Colonic mucosa (tissue), 4 donors: ENCODE results near the gene ZNF592. TPM values are rescaled to one million over a fixed set of nuclear protein-coding genes. Genes with fewer than 3 reads are reported as not detected.

Source experiments
- DNase-seq: peaks from one replicate; pipeline ENCODE4 v3.0.0-alpha.2; 2020
- H3K27ac ChIP-seq: fragments of 200-600 bp; one replicate; pipeline ENCODE4 v1.8.0; 2021
- H3K27me3 ChIP-seq: fragments of 200-600 bp; one replicate; pipeline ENCODE4 v1.8.0; 2021
- H3K36me3 ChIP-seq: fragments of 200-600 bp; one replicate; pipeline ENCODE4 v1.8.0; 2021
- H3K4me1 ChIP-seq: fragments of 200-600 bp; one replicate; pipeline ENCODE4 v1.8.0; 2021; ENCODE audit warnings: mild to moderate bottlenecking
- H3K4me3 ChIP-seq: fragments of 200-600 bp; one replicate; pipeline ENCODE4 v1.8.0; 2021
- H3K9ac ChIP-seq, 2 donors: one replicate each; pipeline ENCODE4 v1.7.0; 2013; ENCODE audit warnings: control low read depth in 2 of 2, low read depth in 2 of 2, low read length in 2 of 2
- H3K9me3 ChIP-seq: fragments of 200-600 bp; one replicate; pipeline ENCODE4 v1.8.0; 2021
- CTCF ChIP-seq: fragments of 200-600 bp; IDR thresholded peaks from one replicate; pipeline ENCODE4 v1.8.0; 2022; ENCODE audit warnings: antibody characterized with exemption, mild to moderate bottlenecking
- intact Hi-C: fragments of 100-400 bp; cut with DNase I; formaldehyde crosslinking; loops from one replicate; pipeline ENCODE4 v1.14.1; 2022
- total RNA-seq, 2 donors: library from RNA; stranded (reverse); fragmentation: NEBNext Ultra II Directional in 1 of 2; extraction: Animal tissue kit (Norgen Biotek cat#: 25700) in 1 of 2; gene quantifications; one replicate each; pipeline ENCODE4 v1.2.1, GENCODE V29; 2021
- donor health status: healthy.
- donor health status: DM: no; HTN: no; CAD: no.
- donor health status: DM: no; HTN: no; CAD: no.

Gene ZNF592
- total RNA-seq, 2 donors from 2014 or later, result 25.9 to 27.0 TPM

GRCh38 chr15:84736375-84736774 lies 12.0 kb upstream of the ZNF592 start:
- TF ChIP-seq CTCF, result no peak
- Histone ChIP-seq H3K27me3 (no peaks in the 10 kb centered on the region), H3K36me3 (no peaks in the 10 kb centered on the region), H3K4me3 (no peak overlapping the region), H3K27ac (peak overlapping the region; percentile 85), H3K9ac (no peak overlapping the region), H3K9me3 (no peaks in the 10 kb centered on the region), H3K4me1 (peaks cover 12% of the 10 kb centered on the region)
- DNase-seq, result no peak
- intact Hi-C loops, result no loop called here

GRCh38 chr15:84737005-84737404 lies 11.4 kb upstream of the ZNF592 start:
- Histone ChIP-seq H3K27me3 (no peaks in the 10 kb centered on the region), H3K9ac (no peak overlapping the region), H3K4me1 (peaks cover 12% of the 10 kb centered on the region), H3K4me3 (no peak overlapping the region), H3K9me3 (no peaks in the 10 kb centered on the region), H3K27ac (no peak overlapping the region), H3K36me3 (no peaks in the 10 kb centered on the region)
- no peak for DNase-seq
- no peak for TF ChIP-seq CTCF
- intact Hi-C loops, result no loop called here

GRCh38 chr15:84740691-84741090 lies 7.7 kb upstream of the ZNF592 start:
- H3K36me3 ChIP-seq, result no peaks in the 10 kb centered on the region
- DNase-seq, result no peak
- no peak for TF ChIP-seq CTCF
- H3K4me3 ChIP-seq, result no peak overlapping the region
- no peaks in the 10 kb centered on the region for H3K27me3 ChIP-seq
- peak overlapping the region; percentile 50 for H3K27ac ChIP-seq
- no peaks in the 10 kb centered on the region for H3K9me3 ChIP-seq
- H3K9ac ChIP-seq, result peak overlapping the region in 1 of 2 donors; percentile 13
- peaks cover 5% of the 10 kb centered on the region for H3K4me1 ChIP-seq
- intact Hi-C loops, result no loop called here

- peak; percentile 83 for DNase-seq
- Histone ChIP-seq H3K9me3 (no peaks in the 10 kb centered on the region), H3K4me3 (no peak overlapping the region), H3K27ac (peak overlapping the region; percentile 50), H3K4me1 (peaks cover 5% of the 10 kb centered on the region), H3K27me3 (no peaks in the 10 kb centered on the region), H3K36me3 (no peaks in the 10 kb centered on the region), H3K9ac (peak overlapping the region in 1 of 2 donors; percentile 13)
- TF ChIP-seq CTCF, result no peak
- intact Hi-C loops, result no loop called here
These were observed 7.3 kb upstream of the ZNF592 start for GRCh38 chr15:84741121-84741520.

GRCh38 chr15:84747416-84748273 lies 747 bp upstream of the ZNF592 start:
- Histone ChIP-seq H3K9me3 (no peaks in the 10 kb centered on the region), H3K9ac (peak overlapping the region; percentile 75 to 97), H3K4me3 (peak overlapping the region; percentile 73), H3K4me1 (peaks cover 22% of the 10 kb centered on the region), H3K27me3 (no peaks in the 10 kb centered on the region), H3K36me3 (no peaks in the 10 kb centered on the region), H3K27ac (peak overlapping the region; percentile 100)
- intact Hi-C loops, result no loop called here
- peak; percentile 75 for DNase-seq
- TF ChIP-seq CTCF, result no peak
